GM19467 (cell line): Measurements from ENCODE around the gene SLIT1.

Source experiments
- ATAC-seq: cut with Tn5 transposase; IDR thresholded peaks from one replicate; pipeline ENCODE4 v1.9.1; 2021; ENCODE audit warnings: mild to moderate bottlenecking, moderate library complexity; ENCODE audit not compliant: unreplicated experiment

Gene SLIT1

GRCh38 chr10:97030894-97031293, 154.9 kb downstream of the SLIT1 start:
- ATAC-seq: no peak

DNA sequence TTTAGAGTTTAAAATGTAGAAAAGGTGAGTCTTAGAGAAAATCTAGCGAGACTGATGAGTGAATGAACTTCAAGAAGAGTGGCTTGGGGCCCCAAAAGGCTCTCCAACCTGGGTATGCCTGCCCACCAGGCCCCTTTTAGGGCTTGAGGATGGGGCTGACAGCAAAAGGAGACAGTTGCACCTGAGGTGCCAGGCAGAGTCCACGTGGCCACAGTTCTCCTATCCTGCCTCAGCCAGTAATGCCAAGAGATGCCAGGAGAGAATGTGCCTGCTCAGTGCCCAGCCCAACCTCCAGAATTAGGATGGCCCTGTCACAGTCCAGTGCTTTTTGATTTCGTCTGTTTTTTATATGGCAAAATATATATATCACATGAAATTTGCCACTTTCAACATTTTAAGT, 156.5 kb downstream of the SLIT1 start:
- no peak for ATAC-seq

DNA sequence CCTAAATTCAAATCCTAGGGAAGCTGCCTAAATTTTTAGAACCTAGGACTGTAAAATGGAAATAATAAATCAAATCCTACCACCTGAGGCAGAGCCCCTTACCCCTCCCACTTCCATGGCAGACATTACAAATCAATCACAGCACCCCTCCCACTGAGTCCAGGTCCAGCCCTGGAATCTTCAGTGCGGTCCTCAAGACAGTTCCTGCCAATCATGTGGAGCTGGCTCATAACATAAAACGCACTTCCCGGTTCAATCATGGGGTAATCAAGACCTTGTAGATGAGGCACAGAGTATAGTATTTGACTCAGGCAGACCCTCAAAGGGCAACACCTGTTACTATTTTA, 157.0 kb downstream of the SLIT1 start:
- no peak for ATAC-seq

DNA sequence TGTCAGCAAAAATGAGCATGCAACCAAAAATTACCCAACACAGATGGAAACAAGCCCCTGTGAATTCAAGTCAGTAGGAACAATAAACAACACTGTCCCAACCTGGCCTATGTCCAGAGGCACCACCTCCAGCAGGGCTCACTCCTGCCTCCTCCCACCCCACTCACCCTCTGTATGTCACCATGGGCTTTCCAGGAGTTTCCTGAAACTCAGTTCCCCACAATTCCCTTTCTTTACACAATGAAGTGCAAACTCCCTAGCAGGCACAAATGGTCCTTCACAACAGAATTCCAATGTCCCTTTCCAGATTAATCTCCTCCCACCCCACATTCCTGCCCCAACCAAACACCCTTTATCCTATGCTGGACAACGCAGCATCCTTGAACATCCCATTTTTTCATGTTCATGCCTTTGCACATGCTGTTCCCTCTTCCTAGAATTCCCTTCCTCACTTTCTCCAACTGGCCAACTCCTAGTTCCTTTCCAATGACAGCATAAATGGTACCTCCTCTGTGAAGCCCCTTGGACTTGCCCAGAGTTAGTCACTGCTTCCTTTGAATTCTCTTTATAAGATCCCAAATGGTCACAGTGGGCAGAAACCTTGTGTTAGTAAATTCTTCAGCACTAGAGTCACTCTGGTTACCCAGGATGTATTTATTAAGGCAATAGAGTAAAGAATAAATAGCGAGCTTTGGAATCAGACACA, 157.5 kb downstream of the SLIT1 start:
- ATAC-seq: no peak

DNA sequence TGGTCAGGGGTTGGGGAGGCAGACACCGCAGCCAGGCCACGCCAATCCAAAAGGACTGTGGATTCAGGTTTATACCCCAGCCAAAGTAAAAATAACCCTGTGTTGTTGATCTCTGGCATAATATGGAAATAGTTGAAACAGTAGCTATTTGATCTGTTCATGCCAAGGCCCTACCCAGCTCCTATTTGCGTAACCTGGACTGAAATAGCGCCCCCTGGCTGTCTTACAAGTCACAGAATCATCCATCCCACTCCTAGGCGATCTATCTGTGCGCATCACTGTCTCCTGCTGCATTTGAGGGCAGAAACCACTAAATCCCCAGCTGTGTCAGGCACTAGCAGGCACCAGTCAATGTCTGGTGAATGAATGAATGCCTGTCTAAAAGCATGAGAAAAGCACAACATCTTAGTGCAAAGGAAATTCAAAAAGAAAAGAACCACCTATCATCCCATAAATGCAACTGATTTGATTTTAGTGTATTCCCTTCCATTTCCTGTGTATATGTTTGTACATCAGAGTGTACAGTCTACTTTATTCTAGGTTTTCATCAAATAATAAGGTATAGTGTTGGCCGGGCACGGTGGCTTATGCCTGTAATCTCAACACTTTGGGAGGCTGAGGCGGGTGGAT, 160.0 kb downstream of the SLIT1 start:
- no peak for ATAC-seq

DNA sequence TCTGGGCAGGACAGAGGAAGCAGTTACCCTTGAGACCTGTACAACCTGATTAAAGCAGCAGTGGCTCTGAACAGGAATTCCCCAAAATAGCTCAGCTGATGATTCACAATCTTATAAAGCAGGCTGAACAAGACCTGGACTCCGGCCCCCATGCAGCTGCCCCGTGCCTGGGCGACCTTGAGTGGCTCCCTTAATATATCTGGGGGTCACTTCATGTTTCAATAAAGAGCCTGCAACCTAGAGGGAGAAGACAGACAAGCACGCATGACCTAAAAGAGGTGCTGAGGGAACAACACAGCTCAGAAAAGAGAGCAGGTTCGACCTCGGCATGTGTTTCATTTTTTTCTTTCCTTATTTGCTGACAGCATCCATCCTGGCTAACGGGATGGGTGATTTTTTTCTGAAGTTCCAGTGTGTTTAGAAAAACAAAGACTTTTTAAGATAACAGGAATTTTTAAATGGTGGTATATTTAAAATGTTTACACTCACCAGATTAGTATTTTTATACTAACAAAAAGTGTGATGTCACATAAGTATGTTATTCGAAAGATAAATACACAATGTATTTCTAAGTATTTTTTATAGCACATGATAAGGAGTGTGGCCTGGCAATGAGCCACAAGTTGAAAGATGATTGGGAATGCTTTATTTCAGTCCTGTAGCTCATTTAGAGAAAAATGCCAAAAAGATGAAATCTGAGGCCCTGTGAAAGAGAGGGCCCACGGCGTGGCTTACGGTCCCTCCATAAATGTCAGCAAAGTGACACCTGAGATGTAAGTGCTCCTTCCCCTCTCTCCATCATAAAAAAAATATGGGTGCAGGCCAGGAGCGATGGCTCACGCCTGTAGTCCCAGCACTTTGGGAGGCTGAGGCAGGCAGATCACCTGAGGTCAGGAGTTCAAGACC, 161.3 kb downstream of the SLIT1 start:
- no peak for ATAC-seq

- no peak for ATAC-seq
Measured at GRCh38 chr10:97023401-97024167, 162.2 kb downstream of the SLIT1 start.

GRCh38 chr10:97022616-97023015, 163.1 kb downstream of the SLIT1 start:
- no peak for ATAC-seq

GRCh38 chr10:97020452-97021400, 165.0 kb downstream of the SLIT1 start:
- no peak for ATAC-seq

- no peak for ATAC-seq
Measured at GRCh38 chr10:97019213-97019844, 166.4 kb downstream of the SLIT1 start.

DNA sequence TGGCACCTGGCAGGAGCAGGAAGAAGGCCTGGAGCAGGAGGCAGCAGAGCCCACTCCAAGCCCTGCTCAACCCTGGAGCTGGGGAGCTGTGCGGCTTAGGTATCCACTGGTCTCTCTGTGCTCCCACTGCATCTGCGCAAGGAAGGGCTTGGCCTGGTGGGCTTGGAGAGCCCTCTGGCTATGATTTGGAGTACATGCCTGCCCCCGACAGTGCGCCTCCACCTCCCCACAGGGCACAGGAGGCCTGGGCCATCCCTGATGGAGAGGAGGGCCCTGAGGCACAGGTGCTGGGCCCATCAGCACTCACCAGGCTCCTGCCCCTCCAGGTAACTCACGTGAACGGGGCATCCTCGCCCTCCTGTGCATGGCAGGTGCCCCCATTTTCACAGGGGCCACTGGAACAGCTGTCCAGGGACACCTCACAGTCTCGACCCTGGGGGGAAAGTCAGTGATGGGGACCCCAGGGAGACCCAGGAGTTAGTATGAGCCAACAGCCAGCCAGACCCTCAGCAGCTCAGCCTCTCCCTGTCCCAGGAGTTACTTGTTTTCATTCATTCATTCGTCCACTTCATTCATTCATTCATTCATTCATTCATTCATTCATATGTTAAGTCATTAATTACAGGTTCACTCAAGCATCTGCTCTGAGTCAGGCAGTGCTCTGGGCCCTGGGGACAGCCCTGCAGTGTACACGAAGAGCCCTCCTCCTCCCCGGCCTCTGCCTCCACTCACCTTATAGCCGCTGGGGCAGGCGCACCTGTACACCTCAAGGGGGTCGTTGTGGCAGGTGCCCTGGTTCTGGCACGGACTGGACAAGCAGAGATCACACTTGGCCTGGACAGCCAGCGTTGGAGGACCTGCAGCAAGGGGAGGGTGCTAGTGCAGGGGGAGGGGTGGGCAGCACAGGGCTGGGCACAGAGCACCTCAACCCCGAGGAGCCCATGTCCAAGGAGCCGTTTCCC, 167.2 kb downstream of the SLIT1 start:
- ATAC-seq: no peak

DNA sequence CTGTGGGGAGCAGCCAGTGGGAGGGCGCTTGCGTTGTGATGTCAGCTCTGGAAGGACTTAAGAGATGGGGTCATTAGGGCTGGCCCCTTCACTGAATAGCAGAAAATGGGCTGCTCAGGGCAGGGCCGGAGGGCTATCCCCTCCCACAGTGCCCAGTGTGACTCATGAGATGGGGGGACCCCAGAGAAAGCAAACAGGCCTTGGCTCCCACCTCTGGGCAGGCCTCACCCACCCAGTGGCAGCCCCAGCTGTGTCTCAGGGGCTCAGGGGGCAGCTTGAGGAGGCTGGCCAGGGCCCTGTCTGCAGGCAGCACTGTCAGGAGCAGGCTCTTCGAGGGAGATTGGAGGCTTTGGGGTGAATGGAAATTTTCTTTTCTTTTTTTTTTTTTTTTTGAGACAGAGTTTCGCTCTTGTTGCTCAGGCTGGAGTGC, 168.3 kb downstream of the SLIT1 start:
- ATAC-seq: no peak

GRCh38 chr10:97016728-97017473, 168.9 kb downstream of the SLIT1 start:
- peak; percentile 79 for ATAC-seq

- ATAC-seq: no peak
Measured at GRCh38 chr10:97015240-97015639, 170.5 kb downstream of the SLIT1 start.

- ATAC-seq: no peak
Measured at GRCh38 chr10:97013983-97014382, 171.8 kb downstream of the SLIT1 start.

DNA sequence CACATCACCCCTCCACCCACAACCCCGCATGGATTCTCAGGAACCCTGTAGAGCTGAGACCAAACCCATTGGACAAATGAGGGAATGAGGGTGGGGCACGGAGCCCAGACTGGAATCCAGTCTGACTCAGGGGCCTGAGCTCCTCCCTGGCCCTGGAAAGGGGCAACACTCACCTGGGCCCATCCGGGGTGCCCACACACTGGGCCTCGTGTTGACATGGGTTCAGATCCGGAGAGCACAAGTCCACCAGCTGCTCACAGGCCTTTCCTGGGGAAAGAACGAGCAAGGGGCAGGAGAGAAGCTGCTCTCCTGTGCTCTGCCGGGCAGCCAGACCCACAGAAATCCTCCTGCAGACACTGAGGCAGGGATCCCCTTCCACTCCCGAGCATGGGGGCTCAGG, 172.2 kb downstream of the SLIT1 start:
- no peak for ATAC-seq

DNA sequence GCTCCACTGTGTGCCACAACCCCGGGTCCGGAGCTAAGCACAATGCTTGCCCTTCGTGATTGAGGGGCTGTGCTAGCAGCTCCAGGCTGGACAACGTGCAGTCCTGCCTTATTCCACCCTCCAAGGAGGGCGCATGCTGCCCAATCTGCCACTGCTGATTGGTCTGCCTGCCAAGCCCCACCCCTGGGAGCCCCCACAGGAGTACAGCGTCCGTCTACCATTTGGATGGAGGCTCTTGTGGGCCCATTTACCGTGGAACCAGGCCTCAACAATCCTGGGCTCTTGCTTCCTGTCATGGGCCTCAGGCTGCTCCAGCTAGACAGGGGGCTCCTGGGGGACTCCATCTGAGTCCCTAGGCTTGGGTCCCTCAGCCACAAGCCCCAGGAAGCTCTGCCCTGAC, 173.3 kb downstream of the SLIT1 start:
- ATAC-seq: no peak

DNA sequence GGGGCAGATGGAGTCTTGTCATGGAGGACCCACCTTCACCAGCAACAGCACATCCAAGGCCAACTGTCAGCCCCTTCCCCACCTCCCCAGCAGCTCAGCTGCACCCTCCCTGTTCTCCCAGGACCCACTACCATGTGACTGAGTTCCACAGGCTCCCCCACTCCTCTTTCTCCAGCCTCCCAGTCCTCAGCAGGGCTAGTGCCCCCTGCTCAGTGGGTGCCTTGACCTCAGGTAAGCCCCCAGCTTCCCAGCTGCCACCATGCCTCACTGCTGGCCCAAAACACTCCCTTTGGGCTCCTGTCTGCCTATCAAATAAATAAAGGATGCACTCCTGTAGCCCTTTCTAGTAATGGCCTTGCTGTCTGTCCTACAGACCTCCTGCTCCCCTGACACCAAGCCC, 174.4 kb downstream of the SLIT1 start:
- no peak for ATAC-seq
